GM04504 (cell line): ENCODE measurements around the gene SLC5A12.
"Not testable (repeated sequence)": the region's sequence is repeated elsewhere in the genome, so short reads cannot be mapped to it uniquely, and the experiment has no call there.

Experiments
- DNase-seq: peaks from one replicate; pipeline ENCODE4 v3.0.0-alpha.2; 2012; ENCODE audit warnings: low read depth

SLC5A12 gene

GRCh38 chr11:26651916-26652315 is 69.9 kb downstream of the SLC5A12 start:
- no peak for DNase-seq

GRCh38 chr11:26649884-26650283 is 72.0 kb downstream of the SLC5A12 start:
- DNase-seq = peak; percentile 28

GRCh38 chr11:26643314-26643713 is 78.5 kb downstream of the SLC5A12 start:
- not testable (repeated sequence) for DNase-seq

GRCh38 chr11:26632691-26633159 is 89.1 kb downstream of the SLC5A12 start:
- DNase-seq = no peak

- no peak for DNase-seq
Observed at GRCh38 chr11:26626346-26626745, 95.5 kb downstream of the SLC5A12 start.

GRCh38 chr11:26623076-26623659 is 98.7 kb downstream of the SLC5A12 start:
- no peak for DNase-seq

- DNase-seq = no peak
Observed at GRCh38 chr11:26622181-26622580, 99.7 kb downstream of the SLC5A12 start.

GRCh38 chr11:26621132-26621531 is 100.7 kb downstream of the SLC5A12 start:
- DNase-seq = peak; percentile 65

GRCh38 chr11:26620282-26621045 is 101.4 kb downstream of the SLC5A12 start:
- no peak for DNase-seq

GRCh38 chr11:26618441-26618840 is 103.4 kb downstream of the SLC5A12 start:
- DNase-seq = no peak
